Measurements from ENCODE around the gene SMIM41.

SMIM41 gene

GRCh38 chr12:52079576-52080402 is at the start of gene SMIM41:
SMIM41 (plus strand) TSS chr12:52079704; CDS start chr12:52079780, 76 bp downstream.
- ChIA-PET CTCF (interaction anchor here (1.3 to 45.6 kb wide), 5 partner anchors 9 to 83 kb away, joined by 3 to 1695 read pairs (median 29); partner anchors contain the start of gene ATG101), POLR2A (no interaction called here)
- no peak for DNase-seq (ENCODE audit: low read depth, low spot score)
- TF ChIP-seq CTCF (IDR thresholded peaks at IDR 0.05; ENCODE audit: insufficient read depth, low read length, missing control alignments), result no peak
- H3K4me3 ChIP-seq (ENCODE audit: low read depth, low read length), result no peak within 1 kb of the TSS

GRCh38 chr12:52032446-52032803 is 47.1 kb upstream of the SMIM41 start:
- TF ChIP-seq CTCF (IDR thresholded peaks at IDR 0.05; ENCODE audit: insufficient read depth, low read length, missing control alignments), result no peak
- peak overlapping the region; percentile 42 for H3K4me3 ChIP-seq (ENCODE audit: low read depth, low read length)
- ChIA-PET POLR2A (interaction anchor here (0.7 to 1.5 kb wide), 7 partner anchors 9 to 115 kb away, joined by 3 to 11 read pairs (median 3); partner anchors contain the start of genes ATG101 and NR4A1), CTCF (interaction anchor here (0.8 to 32.6 kb wide), 8 partner anchors 9 to 847 kb away, joined by 3 to 1695 read pairs (median 210); partner anchors contain the start of genes ATG101, NR4A1, SMIM41 and TAMALIN)
- no peak for DNase-seq (ENCODE audit: low read depth, low spot score)

- ChIA-PET POLR2A (interaction anchor here (0.7 to 1.5 kb wide), 7 partner anchors 9 to 114 kb away, joined by 3 to 11 read pairs (median 3); partner anchors contain the start of genes ATG101 and NR4A1), CTCF (interaction anchor here (0.8 to 32.6 kb wide), 8 partner anchors 8 to 847 kb away, joined by 3 to 1695 read pairs (median 210); partner anchors contain the start of genes ATG101, NR4A1, SMIM41 and TAMALIN)
- no peak for TF ChIP-seq CTCF (IDR thresholded peaks at IDR 0.05; ENCODE audit: insufficient read depth, low read length, missing control alignments)
- peak overlapping the region; percentile 53 for H3K4me3 ChIP-seq (ENCODE audit: low read depth, low read length)
- peak; percentile 87 for DNase-seq (ENCODE audit: low read depth, low spot score)
Observed at GRCh38 chr12:52032804-52033445, 46.6 kb upstream of the SMIM41 start.

- CTCF ChIA-PET, result interaction anchor here (1.4 to 32.6 kb wide), 6 partner anchors 20 to 846 kb away, joined by 4 to 1695 read pairs (median 556); partner anchors contain the start of genes ATG101, NR4A1, SMIM41 and TAMALIN
- TF ChIP-seq CTCF (IDR thresholded peaks at IDR 0.05; ENCODE audit: insufficient read depth, low read length, missing control alignments), result no peak
- POLR2A ChIA-PET, result interaction anchor here (0.8 to 1.5 kb wide), 5 partner anchors 11 to 114 kb away, joined by 3 to 11 read pairs (median 5); partner anchors contain the start of genes ATG101 and NR4A1
- no peak for DNase-seq (ENCODE audit: low read depth, low spot score)
- H3K4me3 ChIP-seq (ENCODE audit: low read depth, low read length), result peak overlapping the region; percentile 53
Observed at GRCh38 chr12:52033446-52034140, 45.9 kb upstream of the SMIM41 start.

- no peak for DNase-seq (ENCODE audit: low read depth, low spot score)
- ChIA-PET CTCF (interaction anchor here (20.8 to 32.6 kb wide), 2 partner anchors 21 to 37 kb away, joined by 1081 to 1695 read pairs; partner anchors contain the start of genes ATG101, NR4A1, SMIM41 and TAMALIN), POLR2A (no interaction called here)
- H3K4me3 ChIP-seq (ENCODE audit: low read depth, low read length), result no peak overlapping the region
- no peak for TF ChIP-seq CTCF (IDR thresholded peaks at IDR 0.05; ENCODE audit: insufficient read depth, low read length, missing control alignments)
Observed at GRCh38 chr12:52035190-52035589, 44.3 kb upstream of the SMIM41 start.

All from AG04449 (cell line).